GM18508 (cell line): ENCODE data around the gene CRELD2.

ENCODE experiments used
- ATAC-seq: cut with Tn5 transposase; IDR thresholded peaks from one replicate; pipeline ENCODE4 v1.9.1; 2021; ENCODE audit warnings: moderate number of reproducible peaks; ENCODE audit not compliant: insufficient read depth, unreplicated experiment

Gene CRELD2

GRCh38 chr22:49886346-49887063, 31.9 kb upstream of the CRELD2 start:
- no peak for ATAC-seq

- ATAC-seq = no peak
Measured at GRCh38 chr22:49887064-49887451, 31.4 kb upstream of the CRELD2 start.

- ATAC-seq = no peak
Measured at GRCh38 chr22:49887702-49888101, 30.7 kb upstream of the CRELD2 start.

- no peak for ATAC-seq
Measured at GRCh38 chr22:49889071-49889470, 29.4 kb upstream of the CRELD2 start.

- no peak for ATAC-seq
Measured at GRCh38 chr22:49892226-49892899, 26.1 kb upstream of the CRELD2 start.

- ATAC-seq = no peak
Measured at GRCh38 chr22:49893025-49893424, 25.4 kb upstream of the CRELD2 start.

GRCh38 chr22:49894322-49895054, 23.9 kb upstream of the CRELD2 start:
- no peak for ATAC-seq

- no peak for ATAC-seq
Measured at GRCh38 chr22:49896201-49896600, 22.2 kb upstream of the CRELD2 start.

GRCh38 chr22:49897015-49897684, 21.3 kb upstream of the CRELD2 start:
- no peak for ATAC-seq

GRCh38 chr22:49899530-49899929, 18.9 kb upstream of the CRELD2 start:
- no peak for ATAC-seq

GRCh38 chr22:49900441-49901230, 17.8 kb upstream of the CRELD2 start:
- ATAC-seq = no peak

- ATAC-seq = no peak
Measured at GRCh38 chr22:49901457-49901856, 17.0 kb upstream of the CRELD2 start.

GRCh38 chr22:49903322-49904039, 15.0 kb upstream of the CRELD2 start:
- no peak for ATAC-seq

- ATAC-seq = no peak
Measured at GRCh38 chr22:49904040-49904369, 14.4 kb upstream of the CRELD2 start.

GRCh38 chr22:49905465-49905864, 13.0 kb upstream of the CRELD2 start:
- no peak for ATAC-seq

GRCh38 chr22:49906071-49906798, 12.2 kb upstream of the CRELD2 start:
- ATAC-seq = no peak

GRCh38 chr22:49906799-49907290, 11.6 kb upstream of the CRELD2 start:
- ATAC-seq = no peak

- ATAC-seq = no peak
Measured at GRCh38 chr22:49907807-49908206, 10.6 kb upstream of the CRELD2 start.
